Lung (tissue), 12 donors: ENCODE measurements around the gene ZFYVE1. TPM values are rescaled to one million over a fixed set of nuclear protein-coding genes. Genes with fewer than 3 reads are reported as not detected.
"Not testable (repeated sequence)": the region's sequence is repeated elsewhere in the genome, so short reads cannot be mapped to it uniquely, and the experiment has no call there.

Experiments used
- ATAC-seq: fragments of 200-7000 bp; cut with Tn5 transposase; one replicate; pipeline ENCODE4 v1.9.1; 2020; ENCODE audit warnings: moderate number of reproducible peaks; ENCODE audit not compliant: insufficient read depth, low FRiP score
- DNase-seq, 3 donors: peaks; one replicate each; pipeline ENCODE4 v3.0.0-alpha.2; 2013 to 2017
- H3K27ac ChIP-seq, 2 donors: one replicate each; pipeline ENCODE4 v1.5.1; 2013; ENCODE audit warnings: mild to moderate bottlenecking in 2 of 2, moderate library complexity in 2 of 2, control low read depth in 1 of 2, inconsistent platforms in 1 of 2, low read depth in 1 of 2, low read length in 1 of 2
- H3K27me3 ChIP-seq, 3 donors: one replicate each; pipeline ENCODE4 v1.5.1; 2013; ENCODE audit warnings: low read length in 2 of 3; ENCODE audit not compliant: control insufficient read depth in 3 of 3, insufficient read depth in 3 of 3
- H3K36me3 ChIP-seq, 4 donors: one replicate each; pipeline ENCODE4 v1.5.1; 2013; ENCODE audit warnings: low read length in 4 of 4, mild to moderate bottlenecking in 1 of 4, moderate library complexity in 1 of 4; ENCODE audit not compliant: control insufficient read depth in 4 of 4, insufficient read depth in 4 of 4
- H3K4me1 ChIP-seq, 5 donors: one replicate each; pipeline ENCODE4 v1.5.1; 2013; ENCODE audit warnings: low read length in 5 of 5, mild to moderate bottlenecking in 2 of 5, moderate library complexity in 1 of 5; ENCODE audit not compliant: control insufficient read depth in 5 of 5, insufficient read depth in 5 of 5
- H3K4me3 ChIP-seq: one replicate; pipeline ENCODE4 v1.5.1; 2013; ENCODE audit warnings: mild to moderate bottlenecking, control low read depth, moderate library complexity
- H3K9ac ChIP-seq, 2 donors: one replicate each; pipeline ENCODE4 v1.5.1; 2013; ENCODE audit warnings: low read length in 2 of 2, control low read depth in 1 of 2; ENCODE audit not compliant: insufficient read depth in 1 of 2
- H3K9me3 ChIP-seq, 4 donors: one replicate each; pipeline ENCODE4 v1.5.1; 2013; ENCODE audit warnings: low read length in 3 of 4, mild to moderate bottlenecking in 1 of 4, moderate library complexity in 1 of 4; ENCODE audit not compliant: control insufficient read depth in 4 of 4, insufficient read depth in 3 of 4
- WGBS, 2 donors: extraction: QIAGEN DNeasy Blood & Tissue Kit; methylation state at CpG; one replicate each; pipeline ENCODE4 v1.1.7; 2013; 5-methylcytosine and 5-hydroxymethylcytosine counted together
- polyA plus RNA-seq, 2 donors: library from polyadenylated mRNA; stranded (reverse); fragments of 200-250 nt; gene quantifications; one replicate each; pipeline ENCODE4 v1.2.1, GENCODE V29; 2013
- total RNA-seq, 2 donors: library from RNA; depleted of rRNA in 1 of 2; stranded (reverse); fragments of >200 nt in 1 of 2; gene quantifications; one replicate each; pipeline ENCODE4 v1.2.1, GENCODE V29; 2014 to 2021
- TF ChIP-seq, protein P1 (sequence below): IDR thresholded peaks from 2 replicates; pipeline ENCODE4 v1.5.1; 2012; ENCODE audit warnings: mild to moderate bottlenecking; ENCODE audit errors: control extremely low read depth, extremely low read depth
- donor health status: control.
- donor health status: control.
- donor health status: Bipolar disorder and iron deficiency.
- donor health status: healthy.
- donor health status: DM: yes; HTN: yes; CAD: no.

Gene ZFYVE1
- total and polyA plus RNA-seq, 4 donors, result 4.1 to 17.7 (median 14.2) TPM

DNA sequence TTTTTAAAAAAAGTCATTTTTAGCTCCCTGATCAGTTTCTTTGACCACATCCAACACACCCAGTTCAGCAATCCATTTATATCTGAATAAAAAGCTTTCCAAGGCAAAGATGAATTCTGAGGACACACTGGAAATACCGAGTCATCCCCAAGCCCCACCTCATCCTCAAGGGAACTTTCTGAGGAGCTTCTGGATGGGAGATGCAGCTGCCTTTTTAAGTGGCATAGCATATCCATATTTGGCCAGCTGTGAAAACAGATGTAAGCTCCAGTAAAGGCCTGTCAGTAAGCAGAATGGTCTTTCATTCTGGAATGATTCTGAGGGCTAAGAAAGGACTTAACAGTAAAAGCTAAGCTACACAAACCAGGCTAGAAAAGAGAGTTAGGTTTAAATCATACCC is 18.4 kb downstream of the ZFYVE1 start:
- Histone ChIP-seq H3K4me1 (peaks cover 0 to 5% (median 0%) of the 10 kb centered on the region in 5 donors), H3K36me3 (peaks cover 0 to 24% (median 8%) of the 10 kb centered on the region in 4 donors), H3K4me3 (no peak overlapping the region), H3K27me3 (no peaks in the 10 kb centered on the region), H3K27ac (no peak overlapping the region), H3K9ac (no peak overlapping the region), H3K9me3 (no peaks in the 10 kb centered on the region)
- ATAC-seq, result no peak
- no peak for DNase-seq
- 69 to 92% methylated on average over 1 of the region's 1 CpG for WGBS, 2 donors
- TF ChIP-seq, protein P1, sequence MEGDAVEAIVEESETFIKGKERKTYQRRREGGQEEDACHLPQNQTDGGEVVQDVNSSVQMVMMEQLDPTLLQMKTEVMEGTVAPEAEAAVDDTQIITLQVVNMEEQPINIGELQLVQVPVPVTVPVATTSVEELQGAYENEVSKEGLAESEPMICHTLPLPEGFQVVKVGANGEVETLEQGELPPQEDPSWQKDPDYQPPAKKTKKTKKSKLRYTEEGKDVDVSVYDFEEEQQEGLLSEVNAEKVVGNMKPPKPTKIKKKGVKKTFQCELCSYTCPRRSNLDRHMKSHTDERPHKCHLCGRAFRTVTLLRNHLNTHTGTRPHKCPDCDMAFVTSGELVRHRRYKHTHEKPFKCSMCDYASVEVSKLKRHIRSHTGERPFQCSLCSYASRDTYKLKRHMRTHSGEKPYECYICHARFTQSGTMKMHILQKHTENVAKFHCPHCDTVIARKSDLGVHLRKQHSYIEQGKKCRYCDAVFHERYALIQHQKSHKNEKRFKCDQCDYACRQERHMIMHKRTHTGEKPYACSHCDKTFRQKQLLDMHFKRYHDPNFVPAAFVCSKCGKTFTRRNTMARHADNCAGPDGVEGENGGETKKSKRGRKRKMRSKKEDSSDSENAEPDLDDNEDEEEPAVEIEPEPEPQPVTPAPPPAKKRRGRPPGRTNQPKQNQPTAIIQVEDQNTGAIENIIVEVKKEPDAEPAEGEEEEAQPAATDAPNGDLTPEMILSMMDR, result no peak

DNA sequence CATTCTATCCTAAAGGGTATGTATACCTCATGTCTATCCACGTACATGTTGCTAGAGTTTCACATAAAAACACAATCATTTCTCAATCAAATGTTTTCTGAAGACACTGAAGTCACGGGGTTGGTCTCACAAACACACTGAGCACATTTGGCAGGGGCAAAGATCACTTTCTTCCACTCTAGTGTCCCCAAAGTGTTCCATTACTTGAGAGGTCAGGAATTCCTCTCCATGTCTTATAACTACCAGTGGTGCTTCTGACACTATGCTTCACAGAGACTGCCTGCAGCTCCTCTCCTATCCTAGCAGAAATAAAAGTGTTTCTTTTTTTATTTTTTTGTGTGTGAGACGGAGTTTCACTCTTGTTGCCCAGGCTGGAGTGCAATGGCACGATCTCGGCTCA is 19.1 kb downstream of the ZFYVE1 start:
- TF ChIP-seq, protein P1, result no peak
- H3K27ac ChIP-seq, result no peak overlapping the region
- WGBS, 2 donors, result 80 to 85% methylated on average over 5 of the region's 5 CpGs
- no peaks in the 10 kb centered on the region for H3K9me3 ChIP-seq
- H3K36me3 ChIP-seq, result peaks cover 0 to 20% (median 8%) of the 10 kb centered on the region in 4 donors
- DNase-seq (no peak), ATAC-seq (no peak)
- no peaks in the 10 kb centered on the region for H3K27me3 ChIP-seq
- peaks cover 0 to 5% (median 0%) of the 10 kb centered on the region in 5 donors for H3K4me1 ChIP-seq
- no peak overlapping the region for H3K9ac ChIP-seq
- H3K4me3 ChIP-seq, result no peak overlapping the region

GRCh38 chr14:73004641-73005040 is 22.3 kb downstream of the ZFYVE1 start:
- not testable (repeated sequence) for ATAC-seq, H3K4me1 ChIP-seq, H3K9me3 ChIP-seq, H3K4me3 ChIP-seq, H3K27me3 ChIP-seq, H3K9ac ChIP-seq, DNase-seq, H3K27ac ChIP-seq
- 96 to 98% methylated on average over 9 of the region's 9 CpGs for WGBS, 2 donors
- peaks cover 0 to 22% (median 8%) of the 10 kb centered on the region in 4 donors for H3K36me3 ChIP-seq

GRCh38 chr14:73003681-73004080 is 23.2 kb downstream of the ZFYVE1 start:
- TF ChIP-seq, protein P1, result no peak
- 90 to 92% methylated on average over 6 of the region's 6 CpGs for WGBS, 2 donors
- DNase-seq, result no peak
- ATAC-seq, result no peak
- no peak overlapping the region for H3K4me3 ChIP-seq
- H3K27ac ChIP-seq, result no peak overlapping the region
- H3K36me3 ChIP-seq, result peaks cover 0 to 22% (median 4%) of the 10 kb centered on the region in 4 donors
- no peaks in the 10 kb centered on the region for H3K9me3 ChIP-seq
- H3K27me3 ChIP-seq, result no peaks in the 10 kb centered on the region
- H3K4me1 ChIP-seq, result peaks cover 0 to 8% (median 0%) of the 10 kb centered on the region in 5 donors
- H3K9ac ChIP-seq, result no peak overlapping the region
